GM23338 (cell line): ENCODE measurements around the gene STAU1. TPM values are rescaled to one million over a fixed set of nuclear protein-coding genes. Genes with fewer than 3 reads are reported as not detected.

ENCODE experiments used
- ATAC-seq: fragments of 200-7000 bp; cut with Tn5 transposase; 3 replicates; pipeline ENCODE4 v1.9.1; 2020
- DNase-seq: peaks from one replicate; pipeline ENCODE4 v3.0.0-alpha.2; 2015; ENCODE audit warnings: low spot score
- H2AFZ ChIP-seq: fragments of 200-600 bp; sonication (generic); 2 replicates; pipeline ENCODE4 v1.8.0; 2016; ENCODE audit warnings: antibody characterized with exemption, mild to moderate bottlenecking, moderate library complexity
- H3F3A ChIP-seq: fragments of 200-600 bp; sonication (generic); replicated peaks from 2 replicates; pipeline ENCODE4 v1.8.0; 2017; ENCODE audit warnings: antibody characterized with exemption, mixed run types, low read depth
- H3K27ac ChIP-seq: fragments of 200-600 bp; sonication (generic); 2 replicates; pipeline ENCODE4 v1.6.1; 2016; ENCODE audit warnings: low read depth
- H3K27me3 ChIP-seq: fragments of 200-600 bp; sonication (generic); 2 replicates; pipeline ENCODE4 v1.8.0; 2016; ENCODE audit warnings: mild to moderate bottlenecking, mixed run types, moderate library complexity; ENCODE audit not compliant: insufficient read depth
- H3K36me3 ChIP-seq: fragments of 200-600 bp; sonication (generic); 2 replicates; pipeline ENCODE4 v1.8.0; 2016; ENCODE audit warnings: mild to moderate bottlenecking; ENCODE audit not compliant: insufficient read depth
- H3K4me1 ChIP-seq: fragments of 200-600 bp; sonication (generic); 2 replicates; pipeline ENCODE4 v1.8.0; 2016; ENCODE audit warnings: mild to moderate bottlenecking, moderate library complexity; ENCODE audit not compliant: insufficient read depth
- H3K4me2 ChIP-seq: fragments of 200-600 bp; sonication (generic); 2 replicates; pipeline ENCODE4 v1.7.1; 2017; ENCODE audit warnings: mixed run types
- H3K4me3 ChIP-seq: fragments of 200-600 bp; sonication (generic); 2 replicates; pipeline ENCODE4 v1.6.1; 2016; ENCODE audit warnings: mixed run types
- H3K79me2 ChIP-seq: fragments of 200-600 bp; sonication (generic); replicated peaks from 2 replicates; pipeline ENCODE4 v1.8.0; 2017; ENCODE audit warnings: mild to moderate bottlenecking; ENCODE audit not compliant: insufficient read depth
- H3K9me2 ChIP-seq: fragments of 200-600 bp; sonication (generic); 2 replicates; pipeline ENCODE4 v1.8.0; 2017; ENCODE audit not compliant: insufficient read depth
- H4K20me1 ChIP-seq: fragments of 200-600 bp; sonication (generic); replicated peaks from 2 replicates; pipeline ENCODE4 v1.8.0; 2017; ENCODE audit warnings: mild to moderate bottlenecking; ENCODE audit not compliant: insufficient read depth
- H3K27ac Mint-ChIP-seq: 2 replicates; pipeline ENCODE4 v1.8.0; 2020; ENCODE audit warnings: inconsistent platforms, mild to moderate bottlenecking, moderate library complexity, mixed read lengths
- H3K27me3 Mint-ChIP-seq: 3 replicates; pipeline ENCODE4 v1.8.0; 2022; ENCODE audit warnings: low read depth, mild to moderate bottlenecking, moderate library complexity, mixed read lengths, inconsistent platforms; ENCODE audit not compliant: insufficient read depth, poor library complexity
- H3K36me3 Mint-ChIP-seq: 3 replicates; pipeline ENCODE4 v1.8.0; 2021; ENCODE audit warnings: low read depth, mild to moderate bottlenecking, inconsistent platforms, moderate library complexity, mixed read lengths
- H3K4me1 Mint-ChIP-seq: 3 replicates; pipeline ENCODE4 v1.8.0; 2020; ENCODE audit warnings: mild to moderate bottlenecking, inconsistent platforms, mixed read lengths
- H3K4me3 Mint-ChIP-seq: 3 replicates; pipeline ENCODE4 v1.8.0; 2021; ENCODE audit warnings: moderate library complexity, mild to moderate bottlenecking, inconsistent platforms, mixed read lengths
- H3K9me3 Mint-ChIP-seq: 3 replicates; pipeline ENCODE4 v1.8.0; 2020; ENCODE audit warnings: moderate library complexity, mild to moderate bottlenecking, inconsistent platforms, mixed read lengths
- CREB1 ChIP-seq: fragments of 250-450 bp; sonication (Bioruptor Pico); IDR thresholded peaks from 2 replicates; pipeline ENCODE4 v1.5.0; 2020; ENCODE audit warnings: low read depth, mild to moderate bottlenecking, moderate library complexity
- ETS1 ChIP-seq: IDR thresholded peaks from 2 replicates; pipeline ENCODE4 v1.6.1; 2016; ENCODE audit warnings: antibody characterized with exemption
- EZH2 ChIP-seq: fragments of 200-600 bp; sonication (generic); IDR thresholded peaks from one replicate; pipeline ENCODE4 v1.8.0; 2017; ENCODE audit warnings: antibody characterized with exemption, mild to moderate bottlenecking, low read depth; ENCODE audit not compliant: unreplicated experiment
- JUNB ChIP-seq: IDR thresholded peaks from one replicate; pipeline ENCODE4 v1.6.1; 2016; ENCODE audit warnings: antibody characterized with exemption; ENCODE audit not compliant: unreplicated experiment
- NANOG ChIP-seq: IDR thresholded peaks from 2 replicates; pipeline ENCODE4 v1.6.1; 2016; ENCODE audit warnings: antibody characterized with exemption, borderline replicate concordance
- STAT1 ChIP-seq: IDR thresholded peaks from one replicate; pipeline ENCODE4 v1.6.1; 2016; ENCODE audit warnings: antibody characterized with exemption; ENCODE audit not compliant: unreplicated experiment
- ZNF114 ChIP-seq: fragments of 250-450 bp; sonication (Bioruptor Pico); IDR thresholded peaks from 2 replicates; pipeline ENCODE4 v1.5.0; 2020; ENCODE audit warnings: mild to moderate bottlenecking, moderate library complexity
- ZNF331 ChIP-seq: fragments of 250-450 bp; sonication (Bioruptor Pico); IDR thresholded peaks from 2 replicates; pipeline ENCODE4 v1.5.0; 2020; ENCODE audit warnings: low read depth, mild to moderate bottlenecking, moderate library complexity
- polyA plus RNA-seq: library from polyadenylated mRNA; unstranded; fragments of >200 nt; fragmentation: Nextera tagmentation; extraction: Ambion mirVana; gene quantifications from 2 replicates; pipeline ENCODE4 v1.2.1, GENCODE V29; 2016
- total RNA-seq: library from RNA; depleted of rRNA; stranded (reverse); fragments of >200 nt; shearing (Covaris generic); gene quantifications from 2 replicates; pipeline ENCODE4 v1.2.3, GENCODE V29; 2014
- TF ChIP-seq, protein P1 (sequence below): fragments of 250-450 bp; sonication (Bioruptor Pico); IDR thresholded peaks from 2 replicates; pipeline ENCODE4 v1.5.0; 2020; ENCODE audit warnings: mild to moderate bottlenecking, moderate library complexity
- TF ChIP-seq, protein P2 (sequence below): IDR thresholded peaks from one replicate; pipeline ENCODE4 v1.6.1; 2018; ENCODE audit warnings: antibody characterized with exemption; ENCODE audit not compliant: unreplicated experiment

Gene STAU1
- total and polyA plus RNA-seq, 2 experiments from 2014 or later: 102 TPM

DNA sequence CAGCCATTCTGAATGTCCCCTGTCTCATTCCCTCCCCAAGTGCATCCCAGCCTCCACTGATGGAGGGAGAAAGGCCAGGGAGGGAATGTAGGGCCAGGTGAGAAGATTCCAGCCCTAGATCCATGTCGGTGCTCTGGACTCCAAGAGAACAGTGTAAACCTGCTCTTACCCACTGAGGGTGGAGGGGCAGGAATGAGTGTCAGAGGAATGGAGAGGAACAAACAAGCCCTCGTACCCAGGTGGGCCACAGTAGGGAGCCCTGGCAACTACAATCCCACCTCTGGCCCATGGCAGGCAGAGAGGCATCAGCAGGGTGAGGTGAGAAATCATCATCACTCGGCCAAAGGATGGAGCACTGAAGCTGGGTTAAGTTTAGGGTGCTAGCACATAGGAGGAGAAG, 54.6 kb downstream of the STAU1 start:
- no peak overlapping the region for H3K4me3 Mint-ChIP-seq
- peak overlapping the region; percentile 76 for H3K27ac ChIP-seq
- H3K27me3 Mint-ChIP-seq: no peaks in the 10 kb centered on the region
- peaks cover 3% of the 10 kb centered on the region; the same call in 1 of the 2 replicates for H3K4me1 ChIP-seq
- H3K4me2 ChIP-seq: no peak overlapping the region
- peaks cover 8% of the 10 kb centered on the region; the same call in 1 of the 2 replicates for H3F3A ChIP-seq
- H3K4me1 Mint-ChIP-seq: peaks cover 11% of the 10 kb centered on the region; the same call in 2 of the 3 replicates
- ATAC-seq: peak; percentile 60
- no peak overlapping the region for H3K27ac Mint-ChIP-seq
- H3K9me2 ChIP-seq: no peaks in the 10 kb centered on the region
- DNase-seq: peak; percentile 7
- H2AFZ ChIP-seq: no peak overlapping the region
- H3K4me3 ChIP-seq: no peak overlapping the region
- peaks cover 23% of the 10 kb centered on the region; the same call in 1 of the 2 replicates for H3K36me3 ChIP-seq
- H3K36me3 Mint-ChIP-seq: peaks cover 45% of the 10 kb centered on the region
- peaks cover 17% of the 10 kb centered on the region for H4K20me1 ChIP-seq
- H3K79me2 ChIP-seq: peaks cover 30% of the 10 kb centered on the region
- TF ChIP-seq JUNB (no peak), EZH2 (no peak), CREB1 (CRISPR knock-in tag) (no peak), NANOG (no peak), ZNF114 (CRISPR knock-in tag) (no peak), ETS1 (no peak), ZNF331 (CRISPR knock-in tag) (no peak), STAT1 (no peak)
- TF ChIP-seq, protein P1, sequence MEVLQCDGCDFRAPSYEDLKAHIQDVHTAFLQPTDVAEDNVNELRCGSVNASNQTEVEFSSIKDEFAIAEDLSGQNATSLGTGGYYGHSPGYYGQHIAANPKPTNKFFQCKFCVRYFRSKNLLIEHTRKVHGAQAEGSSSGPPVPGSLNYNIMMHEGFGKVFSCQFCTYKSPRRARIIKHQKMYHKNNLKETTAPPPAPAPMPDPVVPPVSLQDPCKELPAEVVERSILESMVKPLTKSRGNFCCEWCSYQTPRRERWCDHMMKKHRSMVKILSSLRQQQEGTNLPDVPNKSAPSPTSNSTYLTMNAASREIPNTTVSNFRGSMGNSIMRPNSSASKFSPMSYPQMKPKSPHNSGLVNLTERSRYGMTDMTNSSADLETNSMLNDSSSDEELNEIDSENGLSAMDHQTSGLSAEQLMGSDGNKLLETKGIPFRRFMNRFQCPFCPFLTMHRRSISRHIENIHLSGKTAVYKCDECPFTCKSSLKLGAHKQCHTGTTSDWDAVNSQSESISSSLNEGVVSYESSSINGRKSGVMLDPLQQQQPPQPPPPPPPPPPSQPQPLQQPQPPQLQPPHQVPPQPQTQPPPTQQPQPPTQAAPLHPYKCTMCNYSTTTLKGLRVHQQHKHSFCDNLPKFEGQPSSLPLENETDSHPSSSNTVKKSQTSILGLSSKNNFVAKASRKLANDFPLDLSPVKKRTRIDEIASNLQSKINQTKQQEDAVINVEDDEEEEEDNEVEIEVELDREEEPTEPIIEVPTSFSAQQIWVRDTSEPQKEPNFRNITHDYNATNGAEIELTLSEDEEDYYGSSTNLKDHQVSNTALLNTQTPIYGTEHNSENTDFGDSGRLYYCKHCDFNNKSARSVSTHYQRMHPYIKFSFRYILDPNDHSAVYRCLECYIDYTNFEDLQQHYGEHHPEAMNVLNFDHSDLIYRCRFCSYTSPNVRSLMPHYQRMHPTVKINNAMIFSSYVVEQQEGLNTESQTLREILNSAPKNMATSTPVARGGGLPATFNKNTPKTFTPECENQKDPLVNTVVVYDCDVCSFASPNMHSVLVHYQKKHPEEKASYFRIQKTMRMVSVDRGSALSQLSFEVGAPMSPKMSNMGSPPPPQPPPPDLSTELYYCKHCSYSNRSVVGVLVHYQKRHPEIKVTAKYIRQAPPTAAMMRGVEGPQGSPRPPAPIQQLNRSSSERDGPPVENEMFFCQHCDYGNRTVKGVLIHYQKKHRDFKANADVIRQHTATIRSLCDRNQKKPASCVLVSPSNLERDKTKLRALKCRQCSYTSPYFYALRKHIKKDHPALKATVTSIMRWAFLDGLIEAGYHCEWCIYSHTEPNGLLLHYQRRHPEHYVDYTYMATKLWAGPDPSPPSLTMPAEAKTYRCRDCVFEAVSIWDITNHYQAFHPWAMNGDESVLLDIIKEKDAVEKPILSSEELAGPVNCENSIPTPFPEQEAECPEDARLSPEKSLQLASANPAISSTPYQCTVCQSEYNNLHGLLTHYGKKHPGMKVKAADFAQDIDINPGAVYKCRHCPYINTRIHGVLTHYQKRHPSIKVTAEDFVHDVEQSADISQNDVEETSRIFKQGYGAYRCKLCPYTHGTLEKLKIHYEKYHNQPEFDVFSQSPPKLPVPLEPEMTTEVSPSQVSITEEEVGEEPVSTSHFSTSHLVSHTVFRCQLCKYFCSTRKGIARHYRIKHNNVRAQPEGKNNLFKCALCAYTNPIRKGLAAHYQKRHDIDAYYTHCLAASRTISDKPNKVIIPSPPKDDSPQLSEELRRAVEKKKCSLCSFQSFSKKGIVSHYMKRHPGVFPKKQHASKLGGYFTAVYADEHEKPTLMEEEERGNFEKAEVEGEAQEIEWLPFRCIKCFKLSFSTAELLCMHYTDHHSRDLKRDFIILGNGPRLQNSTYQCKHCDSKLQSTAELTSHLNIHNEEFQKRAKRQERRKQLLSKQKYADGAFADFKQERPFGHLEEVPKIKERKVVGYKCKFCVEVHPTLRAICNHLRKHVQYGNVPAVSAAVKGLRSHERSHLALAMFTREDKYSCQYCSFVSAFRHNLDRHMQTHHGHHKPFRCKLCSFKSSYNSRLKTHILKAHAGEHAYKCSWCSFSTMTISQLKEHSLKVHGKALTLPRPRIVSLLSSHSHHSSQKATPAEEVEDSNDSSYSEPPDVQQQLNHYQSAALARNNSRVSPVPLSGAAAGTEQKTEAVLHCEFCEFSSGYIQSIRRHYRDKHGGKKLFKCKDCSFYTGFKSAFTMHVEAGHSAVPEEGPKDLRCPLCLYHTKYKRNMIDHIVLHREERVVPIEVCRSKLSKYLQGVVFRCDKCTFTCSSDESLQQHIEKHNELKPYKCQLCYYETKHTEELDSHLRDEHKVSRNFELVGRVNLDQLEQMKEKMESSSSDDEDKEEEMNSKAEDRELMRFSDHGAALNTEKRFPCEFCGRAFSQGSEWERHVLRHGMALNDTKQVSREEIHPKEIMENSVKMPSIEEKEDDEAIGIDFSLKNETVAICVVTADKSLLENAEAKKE (CRISPR knock-in tag): no peak
- TF ChIP-seq, protein P2, sequence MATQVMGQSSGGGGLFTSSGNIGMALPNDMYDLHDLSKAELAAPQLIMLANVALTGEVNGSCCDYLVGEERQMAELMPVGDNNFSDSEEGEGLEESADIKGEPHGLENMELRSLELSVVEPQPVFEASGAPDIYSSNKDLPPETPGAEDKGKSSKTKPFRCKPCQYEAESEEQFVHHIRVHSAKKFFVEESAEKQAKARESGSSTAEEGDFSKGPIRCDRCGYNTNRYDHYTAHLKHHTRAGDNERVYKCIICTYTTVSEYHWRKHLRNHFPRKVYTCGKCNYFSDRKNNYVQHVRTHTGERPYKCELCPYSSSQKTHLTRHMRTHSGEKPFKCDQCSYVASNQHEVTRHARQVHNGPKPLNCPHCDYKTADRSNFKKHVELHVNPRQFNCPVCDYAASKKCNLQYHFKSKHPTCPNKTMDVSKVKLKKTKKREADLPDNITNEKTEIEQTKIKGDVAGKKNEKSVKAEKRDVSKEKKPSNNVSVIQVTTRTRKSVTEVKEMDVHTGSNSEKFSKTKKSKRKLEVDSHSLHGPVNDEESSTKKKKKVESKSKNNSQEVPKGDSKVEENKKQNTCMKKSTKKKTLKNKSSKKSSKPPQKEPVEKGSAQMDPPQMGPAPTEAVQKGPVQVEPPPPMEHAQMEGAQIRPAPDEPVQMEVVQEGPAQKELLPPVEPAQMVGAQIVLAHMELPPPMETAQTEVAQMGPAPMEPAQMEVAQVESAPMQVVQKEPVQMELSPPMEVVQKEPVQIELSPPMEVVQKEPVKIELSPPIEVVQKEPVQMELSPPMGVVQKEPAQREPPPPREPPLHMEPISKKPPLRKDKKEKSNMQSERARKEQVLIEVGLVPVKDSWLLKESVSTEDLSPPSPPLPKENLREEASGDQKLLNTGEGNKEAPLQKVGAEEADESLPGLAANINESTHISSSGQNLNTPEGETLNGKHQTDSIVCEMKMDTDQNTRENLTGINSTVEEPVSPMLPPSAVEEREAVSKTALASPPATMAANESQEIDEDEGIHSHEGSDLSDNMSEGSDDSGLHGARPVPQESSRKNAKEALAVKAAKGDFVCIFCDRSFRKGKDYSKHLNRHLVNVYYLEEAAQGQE: no peak
- H3K27me3 ChIP-seq: no peaks in the 10 kb centered on the region
- no peaks in the 10 kb centered on the region for H3K9me3 Mint-ChIP-seq
